Neural cell (in vitro differentiated cells): ENCODE data around the gene DACT2.

Experiments
- CTCF ChIP-seq: fragments of 450-650 bp; IDR thresholded peaks from 2 replicates; pipeline ENCODE4 v1.5.1; 2014; ENCODE audit warnings: antibody characterized with exemption, mild to moderate bottlenecking, moderate library complexity; ENCODE audit not compliant: poor library complexity, severe bottlenecking
- EP300 ChIP-seq: fragments of 450-650 bp; conservative IDR thresholded peaks from 2 replicates; pipeline ENCODE4 v1.6.1; 2014; ENCODE audit warnings: antibody characterized with exemption, mild to moderate bottlenecking, moderate library complexity; ENCODE audit not compliant: poor library complexity, severe bottlenecking
- EZH2 ChIP-seq: fragments of 200-600, 300-800 bp; shearing (Covaris generic), sonication (generic); IDR thresholded peaks from 2 replicates; pipeline ENCODE4 v1.6.1; 2014; ENCODE audit warnings: antibody characterized with exemption, low read length, borderline replicate concordance, mild to moderate bottlenecking; ENCODE audit not compliant: insufficient read depth, poor library complexity, severe bottlenecking
- MXI1 ChIP-seq: fragments of 450-650 bp; conservative IDR thresholded peaks from 2 replicates; pipeline ENCODE4 v1.6.1; 2014; ENCODE audit warnings: antibody characterized with exemption, mild to moderate bottlenecking; ENCODE audit not compliant: poor library complexity, severe bottlenecking
- POLR2AphosphoS5 ChIP-seq: IDR thresholded peaks from 2 replicates; pipeline ENCODE4 v1.6.1; 2012
- SMC3 ChIP-seq: fragments of 450-650 bp; conservative IDR thresholded peaks from 2 replicates; pipeline ENCODE4 v1.6.1; 2014; ENCODE audit warnings: antibody characterized with exemption, mild to moderate bottlenecking, moderate library complexity; ENCODE audit not compliant: poor library complexity
- TAF1 ChIP-seq: IDR thresholded peaks from 2 replicates; pipeline ENCODE4 v1.6.1; 2012; ENCODE audit warnings: low read depth

DNA sequence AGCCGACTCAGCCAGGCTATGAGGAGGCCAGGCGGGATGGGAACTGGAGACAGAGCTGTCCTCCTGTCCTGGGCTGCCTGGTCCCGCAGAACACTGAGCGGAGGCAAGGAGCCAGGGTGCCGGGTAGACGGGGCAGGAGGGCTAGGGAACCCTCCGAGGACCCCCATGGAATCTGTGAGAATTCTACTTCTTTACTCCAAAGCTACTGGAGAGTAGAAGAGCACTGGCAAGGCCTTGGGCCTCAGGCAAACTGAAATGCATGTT lies 14.9 kb downstream of the DACT2 start:
- TF ChIP-seq CTCF: no peak
- TF ChIP-seq EP300: no peak
- no peak for TF ChIP-seq EZH2
- no peak for TF ChIP-seq POLR2AphosphoS5
- TF ChIP-seq SMC3: no peak
- TF ChIP-seq MXI1: no peak
- no peak for TF ChIP-seq TAF1
